ENCODE measurements around the gene PPDPF.
"Not testable (repeated sequence)": the region's sequence is repeated elsewhere in the genome, so short reads cannot be mapped to it uniquely, and the experiment has no call there.

PPDPF gene

GRCh38 chr20:63567386-63568169, 47.0 kb downstream of the PPDPF start:
- Histone ChIP-seq H3K79me2 (no peaks in the 10 kb centered on the region), H3K36me3 (ENCODE audit: control insufficient read depth, insufficient read depth, low read length) (no peaks in the 10 kb centered on the region), H2AFZ (no peak overlapping the region), H3K9ac (no peak overlapping the region), H3K4me2 (ENCODE audit: low read length) (no peak overlapping the region), H3K27me3 (ENCODE audit: control insufficient read depth, insufficient read depth, low read length) (no peaks in the 10 kb centered on the region), H3K9me3 (ENCODE audit: control insufficient read depth, low read length) (no peaks in the 10 kb centered on the region), H3K4me3 (ENCODE audit: low read depth, low read length) (no peak overlapping the region), H3K4me1 (no peaks in the 10 kb centered on the region), H3K27ac (no peak overlapping the region)
- no peak for TF ChIP-seq CTCF (IDR thresholded peaks at IDR 0.05)

GRCh38 chr20:63568170-63568981, 47.8 kb downstream of the PPDPF start:
- Histone ChIP-seq H3K79me2 (no peaks in the 10 kb centered on the region), H2AFZ (no peak overlapping the region), H3K9me3 (ENCODE audit: control insufficient read depth, low read length) (no peaks in the 10 kb centered on the region), H3K27ac (no peak overlapping the region), H3K9ac (no peak overlapping the region), H3K27me3 (ENCODE audit: control insufficient read depth, insufficient read depth, low read length) (no peaks in the 10 kb centered on the region), H3K4me2 (ENCODE audit: low read length) (no peak overlapping the region), H3K4me3 (ENCODE audit: low read depth, low read length) (no peak overlapping the region), H3K36me3 (ENCODE audit: control insufficient read depth, insufficient read depth, low read length) (no peaks in the 10 kb centered on the region), H3K4me1 (no peaks in the 10 kb centered on the region)
- TF ChIP-seq CTCF (IDR thresholded peaks at IDR 0.05) = no peak

- H2AFZ ChIP-seq = no peak overlapping the region
- TF ChIP-seq CTCF (IDR thresholded peaks at IDR 0.05) = no peak
- H3K4me2 ChIP-seq (ENCODE audit: low read length) = no peak overlapping the region
- no peak overlapping the region for H3K27ac ChIP-seq
- no peaks in the 10 kb centered on the region for H3K79me2 ChIP-seq
- H3K36me3 ChIP-seq (ENCODE audit: control insufficient read depth, insufficient read depth, low read length) = no peaks in the 10 kb centered on the region
- no peak overlapping the region for H3K4me3 ChIP-seq (ENCODE audit: low read depth, low read length)
- H3K27me3 ChIP-seq (ENCODE audit: control insufficient read depth, insufficient read depth, low read length) = no peaks in the 10 kb centered on the region
- no peak overlapping the region for H3K9ac ChIP-seq
- no peaks in the 10 kb centered on the region for H3K9me3 ChIP-seq (ENCODE audit: control insufficient read depth, low read length)
- no peaks in the 10 kb centered on the region for H3K4me1 ChIP-seq
Measured at GRCh38 chr20:63568986-63569949, 48.7 kb downstream of the PPDPF start.

GRCh38 chr20:63570281-63571086, 49.9 kb downstream of the PPDPF start:
- no peak overlapping the region for H2AFZ ChIP-seq
- no peak for TF ChIP-seq CTCF (IDR thresholded peaks at IDR 0.05)
- H3K36me3 ChIP-seq (ENCODE audit: control insufficient read depth, insufficient read depth, low read length) = no peaks in the 10 kb centered on the region

GRCh38 chr20:63571087-63571478, 50.5 kb downstream of the PPDPF start:
- not testable (repeated sequence) for H3K4me1 ChIP-seq; H3K4me2 ChIP-seq (ENCODE audit: low read length); H2AFZ ChIP-seq; H3K9me3 ChIP-seq (ENCODE audit: control insufficient read depth, low read length); H3K27me3 ChIP-seq (ENCODE audit: control insufficient read depth, insufficient read depth, low read length); H3K4me3 ChIP-seq (ENCODE audit: low read depth, low read length); H3K27ac ChIP-seq; H3K79me2 ChIP-seq; H3K36me3 ChIP-seq (ENCODE audit: control insufficient read depth, insufficient read depth, low read length); H3K9ac ChIP-seq

More at GRCh38 chr20:63570281-63571086, 49.9 kb downstream of the PPDPF start:
- Histone ChIP-seq H3K27ac (no peak overlapping the region), H3K79me2 (no peaks in the 10 kb centered on the region), H3K4me1 (no peaks in the 10 kb centered on the region), H3K27me3 (ENCODE audit: control insufficient read depth, insufficient read depth, low read length) (no peaks in the 10 kb centered on the region), H3K9me3 (ENCODE audit: control insufficient read depth, low read length) (no peaks in the 10 kb centered on the region), H3K9ac (no peak overlapping the region), H3K4me3 (ENCODE audit: low read depth, low read length) (no peak overlapping the region), H3K4me2 (ENCODE audit: low read length) (no peak overlapping the region)
